Ovary (tissue), 3 donors: Measurements from ENCODE around the gene TP73.

ENCODE experiments used
- CTCF ChIP-seq, 3 donors: fragments of 450-650 bp in 2 of 3; fragments of 200-600 bp in 1 of 3; IDR thresholded peaks; one replicate each; pipeline versions ENCODE4 v1.5.1 to v1.8.0; 2016 to 2022; ENCODE audit warnings: antibody characterized with exemption in 3 of 3, mild to moderate bottlenecking in 1 of 3
- EP300 ChIP-seq: sonication (generic); formaldehyde crosslinking; IDR thresholded peaks from one replicate; pipeline ENCODE4 v1.6.1; 2017; ENCODE audit warnings: antibody characterized with exemption
- POLR2A ChIP-seq: fragments of 450-650 bp; IDR thresholded peaks from one replicate; pipeline ENCODE4 v1.6.1; 2017; ENCODE audit warnings: antibody characterized with exemption, mild to moderate bottlenecking, moderate library complexity
- donor health status: DM: no; HTN: no; CAD: no.

GRCh38 chr1:3714284-3714741 lies 62.0 kb downstream of the TP73 start:
- TF ChIP-seq CTCF (IDR thresholded peaks at IDR 0.05), result no peak
- TF ChIP-seq POLR2A, result no peak
- no peak for TF ChIP-seq EP300
